H1 (cell line): ENCODE measurements around the gene OLA1. TPM values are rescaled to one million over a fixed set of nuclear protein-coding genes. Genes with fewer than 3 reads are reported as not detected.

Source experiments
- CTCF ChIA-PET: fragments of 300-600 bp; sonication (Branson Sonifier 250); formaldehyde crosslinking; loops from one replicate; lab custom pipeline; 2021; ENCODE audit not compliant: partially characterized antibody; lab: Charles Lee
- POLR2A ChIA-PET: fragments of 300-600 bp; sonication (Branson Sonifier 250); formaldehyde crosslinking; loops from one replicate; lab custom pipeline; 2021; ENCODE audit warnings: inconsistent platforms; ENCODE audit not compliant: partially characterized antibody; lab: Charles Lee
- DNase-seq, 2 experiments: peaks; one replicate each; pipeline versions ENCODE4 v3.0.0 to v3.0.0-alpha.2; 2010 to 2022; ENCODE audit warnings: low spot score in 2 of 2, low read depth in 1 of 2, mixed read lengths in 1 of 2
- FAIRE-seq: peaks from 2 replicates; lab custom pipeline; 2011; peaks lifted over from hg19 to GRCh38; lab: Jason Lieb, UNC
- H2AFZ ChIP-seq: 2 replicates; pipeline ENCODE4 v1.8.1; 2012; ENCODE audit warnings: low read length, inconsistent platforms
- H2AK5ac ChIP-seq: 2 replicates; pipeline ENCODE4 v1.6.1; 2013; ENCODE audit warnings: low read depth, low read length
- H2BK120ac ChIP-seq: replicated peaks from 2 replicates; pipeline ENCODE3; 2013; ENCODE audit warnings: low read depth, low read length, inconsistent platforms
- H2BK12ac ChIP-seq: 2 replicates; pipeline ENCODE4 v1.6.1; 2013; ENCODE audit warnings: low read depth, low read length
- H2BK15ac ChIP-seq: 2 replicates; pipeline ENCODE4 v1.6.1; 2013; ENCODE audit warnings: low read length
- H2BK20ac ChIP-seq: 2 replicates; pipeline ENCODE4 v1.6.1; 2013; ENCODE audit warnings: low read length
- H2BK5ac ChIP-seq: 2 replicates; pipeline ENCODE4 v1.6.1; 2013; ENCODE audit warnings: low read depth, low read length
- H3K14ac ChIP-seq: 2 replicates; pipeline ENCODE4 v1.6.1; 2013; ENCODE audit warnings: inconsistent platforms; ENCODE audit not compliant: insufficient read length
- H3K18ac ChIP-seq: 2 replicates; pipeline ENCODE4 v1.6.1; 2013; ENCODE audit warnings: low read length; ENCODE audit errors: extremely low read depth
- H3K23ac ChIP-seq: 2 replicates; pipeline ENCODE4 v1.6.1; 2013; ENCODE audit warnings: inconsistent platforms; ENCODE audit not compliant: insufficient read length
- H3K23me2 ChIP-seq: 2 replicates; pipeline ENCODE4 v1.6.1; 2013; ENCODE audit warnings: low read depth, low read length
- H3K27ac ChIP-seq: 2 replicates; pipeline ENCODE4 v1.6.1; 2011; ENCODE audit warnings: low read depth, low read length, inconsistent platforms
- H3K27me3 ChIP-seq, 4 experiments: replicated peaks in 1 of 4; 1 replicate in 1 of 4; 2 replicates in 3 of 4; pipeline versions ENCODE4 v1.6.1 to v1.8.1; 2011 to 2013; ENCODE audit warnings: low read length in 3 of 4, mild to moderate bottlenecking in 3 of 4, inconsistent platforms in 2 of 4, mixed read lengths in 2 of 4, moderate library complexity in 1 of 4; ENCODE audit not compliant: control insufficient read depth in 3 of 4, insufficient read depth in 3 of 4; ENCODE audit errors: extremely low read depth in 1 of 4
- H3K36me3 ChIP-seq, 4 experiments: 2 replicates each; pipeline versions ENCODE4 v1.6.1 to v1.8.1; 2011 to 2013; ENCODE audit warnings: mild to moderate bottlenecking in 4 of 4, low read length in 3 of 4, moderate library complexity in 2 of 4, control low read depth in 1 of 4, inconsistent platforms in 1 of 4; ENCODE audit not compliant: insufficient read depth in 4 of 4, control insufficient read depth in 2 of 4
- H3K4ac ChIP-seq: replicated peaks from 2 replicates; pipeline ENCODE3; 2013; ENCODE audit warnings: low read length, low read depth, mixed read lengths, inconsistent platforms; ENCODE audit not compliant: insufficient read length
- H3K4me1 ChIP-seq, 4 experiments: replicated peaks in 1 of 4; 1 replicate in 1 of 4; 2 replicates in 3 of 4; pipeline versions ENCODE4 v1.6.1 to v1.8.1; 2011 to 2013; ENCODE audit warnings: low read length in 3 of 4, inconsistent platforms in 2 of 4, mixed read lengths in 1 of 4; ENCODE audit not compliant: insufficient read depth in 4 of 4, control insufficient read depth in 3 of 4
- H3K4me2 ChIP-seq, 2 experiments: 2 replicates each; pipeline versions ENCODE4 v1.6.1 to v1.8.1; 2011 to 2013; ENCODE audit warnings: low read depth in 2 of 2, low read length in 2 of 2, control low read depth in 1 of 2, inconsistent platforms in 1 of 2, mild to moderate bottlenecking in 1 of 2; ENCODE audit not compliant: insufficient read depth in 1 of 2
- H3K4me3 ChIP-seq, 4 experiments: fragments of 200-600, 300-600 bp in 1 of 4; sonication (generic), shearing (Covaris generic), sonication (Bioruptor Twin) in 1 of 4; 2 replicates each; pipeline versions ENCODE4 v1.5.1 to v1.8.1; 2011 to 2016; ENCODE audit warnings: low read length in 4 of 4, low read depth in 3 of 4, control low read depth in 2 of 4, inconsistent platforms in 2 of 4, mild to moderate bottlenecking in 2 of 4, mixed read lengths in 1 of 4, moderate library complexity in 1 of 4; ENCODE audit not compliant: insufficient read depth in 2 of 4; ENCODE audit errors: extremely low read depth in 1 of 4
- H3K56ac ChIP-seq: replicated peaks from 2 replicates; pipeline ENCODE3; 2013; ENCODE audit warnings: low read depth, mild to moderate bottlenecking, mixed read lengths, low read length, inconsistent platforms; ENCODE audit not compliant: insufficient read length
- H3K79me1 ChIP-seq: 2 replicates; pipeline ENCODE4 v1.6.1; 2013; ENCODE audit warnings: low read depth, low read length, control low read depth
- H3K79me2 ChIP-seq, 2 experiments: 2 replicates each; pipeline versions ENCODE4 v1.6.1 to v1.8.1; 2012 to 2013; ENCODE audit warnings: low read length in 2 of 2, mild to moderate bottlenecking in 2 of 2, inconsistent platforms in 1 of 2; ENCODE audit not compliant: insufficient read depth in 2 of 2, control insufficient read depth in 1 of 2
- H3K9ac ChIP-seq, 4 experiments: replicated peaks in 1 of 4; 1 replicate in 1 of 4; 2 replicates in 3 of 4; pipeline versions ENCODE4 v1.6.1 to v1.8.1; 2011 to 2013; ENCODE audit warnings: low read depth in 3 of 4, low read length in 3 of 4, control low read depth in 2 of 4, mild to moderate bottlenecking in 2 of 4, moderate library complexity in 2 of 4, inconsistent platforms in 1 of 4; ENCODE audit errors: extremely low read depth in 1 of 4
- H3K9me3 ChIP-seq, 2 experiments: 2 replicates each; pipeline versions ENCODE4 v1.6.1 to v1.8.1; 2012 to 2013; ENCODE audit warnings: mild to moderate bottlenecking in 2 of 2, moderate library complexity in 2 of 2, control low read depth in 1 of 2, inconsistent platforms in 1 of 2, low read depth in 1 of 2, low read length in 1 of 2, mixed read lengths in 1 of 2; ENCODE audit not compliant: insufficient read depth in 2 of 2
- H4K20me1 ChIP-seq, 2 experiments: replicated peaks in 1 of 2; 2 replicates each; pipeline versions ENCODE3 to v1.8.1; 2011 to 2013; ENCODE audit warnings: inconsistent platforms in 2 of 2, low read length in 2 of 2, mild to moderate bottlenecking in 1 of 2; ENCODE audit not compliant: insufficient read depth in 2 of 2, control insufficient read depth in 1 of 2
- H4K5ac ChIP-seq: 2 replicates; pipeline ENCODE4 v1.6.1; 2013; ENCODE audit warnings: low read length, low read depth, mixed read lengths, inconsistent platforms; ENCODE audit not compliant: insufficient read length
- H4K8ac ChIP-seq: 2 replicates; pipeline ENCODE4 v1.8.0; 2013; ENCODE audit warnings: mild to moderate bottlenecking, moderate library complexity, low read length, inconsistent platforms; ENCODE audit not compliant: insufficient read depth; ENCODE audit errors: extremely low read depth
- H4K91ac ChIP-seq: replicated peaks from 2 replicates; pipeline ENCODE3; 2013; ENCODE audit warnings: low read length, mixed read lengths, inconsistent platforms; ENCODE audit not compliant: insufficient read length
- WGBS, 2 experiments: shearing (Covaris generic) in 1 of 2; methylation state at CpG; one replicate each; pipeline versions ENCODE4 v1.1.6 to v1.1.7; 2013 to 2015; ENCODE audit warnings: low lambda C conversion rate in 2 of 2, mixed read lengths in 2 of 2, inconsistent platforms in 1 of 2, low coverage in 1 of 2, missing lambda C conversion rate in 1 of 2; ENCODE audit not compliant: insufficient replicate concordance in 2 of 2, insufficient coverage in 1 of 2, insufficient read length in 1 of 2; ENCODE audit errors: extremely low coverage in 1 of 2, missing lambda C conversion rate in 1 of 2; 5-methylcytosine and 5-hydroxymethylcytosine counted together
- polyA plus RNA-seq, 7 experiments: library from polyadenylated mRNA; depleted of rRNA in 3 of 7; stranded (reverse) in 5 of 7; unstranded in 2 of 7; fragments of >200 nt in 5 of 7; fragments of 200-250 nt in 2 of 7; gene quantifications; 1 replicate in 5 of 7; 2 replicates in 1 of 7; 4 replicates in 1 of 7; pipeline versions ENCODE4 v1.2.1 to v1.2.3, GENCODE V29; 2011 to 2013; ENCODE audit warnings: missing spikeins in 2 of 7, mixed read lengths in 2 of 7
- total RNA-seq: library from RNA; stranded (reverse); fragmentation: NEBNext Ultra II Directional; extraction: Animal tissue kit (Norgen Biotek cat#: 25700); gene quantifications from 2 replicates; pipeline ENCODE4 v1.2.1, GENCODE V29; 2021

OLA1 gene
- total and polyA plus RNA-seq, 2 of the 8 experiments (the other 6 are each of a cell fraction or from before 2014, with no cell fraction given) = 39.3 to 158 TPM

GRCh38 chr2:174124181-174124580, 124.2 kb downstream of the OLA1 start:
- H2BK120ac ChIP-seq = no peak overlapping the region
- no peak overlapping the region for H2AK5ac ChIP-seq
- H3K9me3 ChIP-seq = no peaks in the 10 kb centered on the region
- no peaks in the 10 kb centered on the region for H3K36me3 ChIP-seq
- peak overlapping the region; percentile 59 to 63 for H3K4me2 ChIP-seq
- 5% methylated on average over 5 of the region's 5 CpGs; no CpG with 5 or more reads in 1 of the 2 experiments for WGBS, 2 experiments
- ChIA-PET CTCF (interaction anchor here (0.7 to 1.2 kb wide), 3 partner anchors 13 to 23 kb away, joined by 3 read pairs; no protein-coding TSS in a partner anchor), POLR2A (no interaction called here)
- peak overlapping the region; percentile 41; the same call in 1 of the 2 replicates for H3K27ac ChIP-seq
- no peak overlapping the region for H3K4ac ChIP-seq
- no peak overlapping the region for H4K91ac ChIP-seq
- DNase-seq = no peak
- peaks cover 2 to 23% (median 12%) of the 10 kb centered on the region in 4 experiments; a peak in 4 of 7 replicates for H3K4me1 ChIP-seq
- H3K4me3 ChIP-seq = peak overlapping the region in 1 of 4 experiments; percentile 47; a peak in 2 of 8 replicates
- no peak overlapping the region for H4K8ac ChIP-seq
- no peak overlapping the region for H3K23ac ChIP-seq
- no peak overlapping the region for H2BK12ac ChIP-seq
- no peaks in the 10 kb centered on the region for H3K23me2 ChIP-seq
- no peak overlapping the region for H3K9ac ChIP-seq
- H2AFZ ChIP-seq = no peak overlapping the region
- H3K14ac ChIP-seq = no peak overlapping the region
- no peak overlapping the region for H2BK15ac ChIP-seq
- H3K27me3 ChIP-seq = no peaks in the 10 kb centered on the region
- H3K56ac ChIP-seq = no peak overlapping the region
- H2BK20ac ChIP-seq = no peak overlapping the region
- no peaks in the 10 kb centered on the region for H4K20me1 ChIP-seq
- H4K5ac ChIP-seq = peak overlapping the region; percentile 38
- H3K79me2 ChIP-seq = no peaks in the 10 kb centered on the region
- FAIRE-seq = peak; percentile 97
- peak overlapping the region; percentile 18; the same call in 1 of the 2 replicates for H2BK5ac ChIP-seq
- H3K79me1 ChIP-seq = no peaks in the 10 kb centered on the region
- H3K18ac ChIP-seq = no peak overlapping the region; the same call in 1 of the 2 replicates
